Neural cell (in vitro differentiated cells): ENCODE results near the gene TMEM269.

Experiments
- EP300 ChIP-seq: fragments of 450-650 bp; conservative IDR thresholded peaks from 2 replicates; pipeline ENCODE4 v1.6.1; 2014; ENCODE audit warnings: antibody characterized with exemption, mild to moderate bottlenecking, moderate library complexity; ENCODE audit not compliant: poor library complexity, severe bottlenecking
- EZH2 ChIP-seq: fragments of 200-600, 300-800 bp; shearing (Covaris generic), sonication (generic); IDR thresholded peaks from 2 replicates; pipeline ENCODE4 v1.6.1; 2014; ENCODE audit warnings: antibody characterized with exemption, low read length, borderline replicate concordance, mild to moderate bottlenecking; ENCODE audit not compliant: insufficient read depth, poor library complexity, severe bottlenecking
- MXI1 ChIP-seq: fragments of 450-650 bp; conservative IDR thresholded peaks from 2 replicates; pipeline ENCODE4 v1.6.1; 2014; ENCODE audit warnings: antibody characterized with exemption, mild to moderate bottlenecking; ENCODE audit not compliant: poor library complexity, severe bottlenecking
- POLR2AphosphoS5 ChIP-seq: IDR thresholded peaks from 2 replicates; pipeline ENCODE4 v1.6.1; 2012
- RAD21 ChIP-seq: fragments of 450-650 bp; conservative IDR thresholded peaks from 2 replicates; pipeline ENCODE4 v1.6.1; 2014; ENCODE audit warnings: antibody characterized with exemption, mild to moderate bottlenecking, moderate library complexity
- REST ChIP-seq: IDR thresholded peaks from 2 replicates; pipeline ENCODE4 v1.6.1; 2012; ENCODE audit warnings: borderline replicate concordance
- TF ChIP-seq, protein P1 (sequence below): fragments of 450-650 bp; IDR thresholded peaks from 2 replicates; pipeline ENCODE4 v1.5.1; 2014; ENCODE audit warnings: antibody characterized with exemption, mild to moderate bottlenecking, moderate library complexity; ENCODE audit not compliant: poor library complexity, severe bottlenecking

- TF ChIP-seq, protein P1, sequence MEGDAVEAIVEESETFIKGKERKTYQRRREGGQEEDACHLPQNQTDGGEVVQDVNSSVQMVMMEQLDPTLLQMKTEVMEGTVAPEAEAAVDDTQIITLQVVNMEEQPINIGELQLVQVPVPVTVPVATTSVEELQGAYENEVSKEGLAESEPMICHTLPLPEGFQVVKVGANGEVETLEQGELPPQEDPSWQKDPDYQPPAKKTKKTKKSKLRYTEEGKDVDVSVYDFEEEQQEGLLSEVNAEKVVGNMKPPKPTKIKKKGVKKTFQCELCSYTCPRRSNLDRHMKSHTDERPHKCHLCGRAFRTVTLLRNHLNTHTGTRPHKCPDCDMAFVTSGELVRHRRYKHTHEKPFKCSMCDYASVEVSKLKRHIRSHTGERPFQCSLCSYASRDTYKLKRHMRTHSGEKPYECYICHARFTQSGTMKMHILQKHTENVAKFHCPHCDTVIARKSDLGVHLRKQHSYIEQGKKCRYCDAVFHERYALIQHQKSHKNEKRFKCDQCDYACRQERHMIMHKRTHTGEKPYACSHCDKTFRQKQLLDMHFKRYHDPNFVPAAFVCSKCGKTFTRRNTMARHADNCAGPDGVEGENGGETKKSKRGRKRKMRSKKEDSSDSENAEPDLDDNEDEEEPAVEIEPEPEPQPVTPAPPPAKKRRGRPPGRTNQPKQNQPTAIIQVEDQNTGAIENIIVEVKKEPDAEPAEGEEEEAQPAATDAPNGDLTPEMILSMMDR, result no peak
- TF ChIP-seq REST (no peak), MXI1 (no peak), EP300 (no peak), EZH2 (no peak), POLR2AphosphoS5 (no peak), RAD21 (no peak)
Measured at GRCh38 chr1:42737257-42737656, 47.5 kb upstream of the TMEM269 start.
